Right cardiac atrium (tissue), 5 donors: ENCODE data around the gene RABGAP1L. TPM values are rescaled to one million over a fixed set of nuclear protein-coding genes. Genes with fewer than 3 reads are reported as not detected.
"Not testable (repeated sequence)": the region's sequence is repeated elsewhere in the genome, so short reads cannot be mapped to it uniquely, and the experiment has no call there.

Experiments
- ATAC-seq, 2 donors: fragments of 200-7000 bp; cut with Tn5 transposase; one replicate each; pipeline versions ENCODE4 v1.8.0 to v1.9.1; 2020; ENCODE audit warnings: moderate library complexity in 2 of 2, mild to moderate bottlenecking in 1 of 2
- DNase-seq, 3 donors: peaks; one replicate each; pipeline ENCODE4 v3.0.0-alpha.2; 2020
- H3K27ac ChIP-seq: one replicate; pipeline ENCODE4 v1.5.1; 2013; ENCODE audit warnings: mild to moderate bottlenecking, low read length, control low read depth, moderate library complexity
- H3K27me3 ChIP-seq: one replicate; pipeline ENCODE4 v1.6.1; 2013; ENCODE audit not compliant: control insufficient read depth, insufficient read depth
- H3K4me1 ChIP-seq: one replicate; pipeline ENCODE4 v1.6.1; 2013; ENCODE audit warnings: low read length; ENCODE audit not compliant: control insufficient read depth, insufficient read depth
- H3K4me3 ChIP-seq: one replicate; pipeline ENCODE4 v1.5.1; 2013; ENCODE audit warnings: low read length, control low read depth
- H3K9me3 ChIP-seq: one replicate; pipeline ENCODE4 v1.6.1; 2013; ENCODE audit warnings: low read length; ENCODE audit not compliant: control insufficient read depth
- WGBS: extraction: QIAGEN DNeasy Blood & Tissue Kit; methylation state at CpG from one replicate; pipeline ENCODE4 v1.1.7; 2013; 5-methylcytosine and 5-hydroxymethylcytosine counted together
- intact Hi-C, 4 donors: fragments of 100-400 bp; cut with DNase I; formaldehyde crosslinking; loops; one replicate each; pipeline versions ENCODE4 v1.11.0 to v1.14.0; 2022 to 2023
- polyA plus RNA-seq: library from polyadenylated mRNA; stranded (reverse); fragments of 200-250 nt; gene quantifications from one replicate; pipeline ENCODE4 v1.2.3, GENCODE V29; 2013
- total RNA-seq, 4 donors: library from RNA; stranded (reverse); fragmentation: NEBNext Ultra II Directional; extraction: Animal tissue kit (Norgen Biotek cat#: 25700); gene quantifications; one replicate each; pipeline ENCODE4 v1.2.1, GENCODE V29; 2021
- donor health status: healthy with polysubstance abuse.
- donor health status: DM: no; HTN: yes; CAD: no.
- donor health status: DM: no; HTN: no; CAD: no.
- donor health status: DM: no; HTN: yes; CAD: no; lungs with severe emphysema.
- donor health status: DM: yes; HTN: yes; CAD: no.

RABGAP1L gene
- total and polyA plus RNA-seq, 5 donors = 174 to 367 (median 186) TPM

- no peak for DNase-seq
- no peaks in the 10 kb centered on the region for H3K27me3 ChIP-seq
- ATAC-seq = no peak
- 94% methylated on average over 1 of the region's 1 CpG for WGBS
- H3K9me3 ChIP-seq = no peaks in the 10 kb centered on the region
- H3K4me1 ChIP-seq = peaks cover 3% of the 10 kb centered on the region
- H3K4me3 ChIP-seq = no peak overlapping the region
- H3K27ac ChIP-seq = no peak overlapping the region
- intact Hi-C loops = no loop called here
Measured at GRCh38 chr1:174794861-174795260, 635.5 kb downstream of the RABGAP1L start.

DNA sequence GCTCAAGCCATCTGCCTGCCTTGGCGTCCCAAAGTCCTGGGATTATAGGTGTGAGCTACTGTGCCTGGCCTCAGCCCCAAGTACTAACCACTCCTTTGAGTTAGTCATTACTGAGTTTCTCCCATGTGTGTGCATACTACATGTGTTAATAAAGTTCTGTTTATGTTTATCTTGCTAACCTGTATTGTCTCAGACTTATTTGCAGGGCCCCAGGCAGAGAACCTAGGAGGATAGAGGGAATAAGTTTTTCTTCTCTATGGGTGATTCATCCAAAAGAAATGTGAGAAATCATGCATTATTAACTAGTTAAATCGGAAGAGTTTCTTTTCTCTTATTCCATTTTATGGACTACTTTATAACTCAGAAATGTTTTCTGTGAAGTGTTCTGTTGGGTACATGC, 636.5 kb downstream of the RABGAP1L start:
- Histone ChIP-seq H3K4me3 (no peak overlapping the region), H3K9me3 (no peaks in the 10 kb centered on the region), H3K4me1 (peaks cover 3% of the 10 kb centered on the region), H3K27me3 (no peaks in the 10 kb centered on the region), H3K27ac (no peak overlapping the region)
- DNase-seq (no peak), ATAC-seq (no peak)
- intact Hi-C loops = no loop called here
- WGBS = 92% methylated on average over 2 of the region's 2 CpGs

GRCh38 chr1:174797398-174797797, 638.1 kb downstream of the RABGAP1L start:
- no peak overlapping the region for H3K27ac ChIP-seq
- no peaks in the 10 kb centered on the region for H3K27me3 ChIP-seq
- peak in 1 of 2 donors; percentile 16 for ATAC-seq
- H3K4me1 ChIP-seq = peaks cover 3% of the 10 kb centered on the region
- H3K9me3 ChIP-seq = no peaks in the 10 kb centered on the region
- whole genome bisulfite sequencing = 100% methylated on average over 2 of the region's 2 CpGs
- DNase-seq = no peak
- intact Hi-C loops = no loop called here
- no peak overlapping the region for H3K4me3 ChIP-seq

- no peaks in the 10 kb centered on the region for H3K27me3 ChIP-seq
- DNase-seq (no peak), ATAC-seq (no peak)
- intact Hi-C loops = no loop called here
- no peaks in the 10 kb centered on the region for H3K9me3 ChIP-seq
- peaks cover 3% of the 10 kb centered on the region for H3K4me1 ChIP-seq
- H3K4me3 ChIP-seq = peak overlapping the region; percentile 74
- 23% methylated on average over 3 of the region's 3 CpGs for WGBS
- no peak overlapping the region for H3K27ac ChIP-seq
Measured at GRCh38 chr1:174799136-174799479, 639.8 kb downstream of the RABGAP1L start.

GRCh38 chr1:174800216-174800851, 641.0 kb downstream of the RABGAP1L start:
- DNase-seq (peak in 1 of 3 donors; percentile 28), ATAC-seq (peak; percentile 15 to 64)
- no peaks in the 10 kb centered on the region for H3K27me3 ChIP-seq
- H3K4me1 ChIP-seq = peaks cover 3% of the 10 kb centered on the region
- H3K9me3 ChIP-seq = no peaks in the 10 kb centered on the region
- 17% methylated on average over 10 of the region's 10 CpGs for WGBS
- peak overlapping the region; percentile 74 for H3K4me3 ChIP-seq
- intact Hi-C loops = no loop called here
- no peak overlapping the region for H3K27ac ChIP-seq

- 17% methylated on average over 1 of the region's 1 CpG for WGBS
- ATAC-seq = no peak
- Histone ChIP-seq H3K27ac (no peak overlapping the region), H3K4me1 (peaks cover 3% of the 10 kb centered on the region), H3K9me3 (no peaks in the 10 kb centered on the region), H3K4me3 (no peak overlapping the region), H3K27me3 (no peaks in the 10 kb centered on the region)
- DNase-seq = no peak
- intact Hi-C loops = no loop called here
Measured at GRCh38 chr1:174800876-174801275, 641.6 kb downstream of the RABGAP1L start.

- no peak overlapping the region for H3K4me3 ChIP-seq
- no peak overlapping the region for H3K27ac ChIP-seq
- DNase-seq = no peak
- H3K27me3 ChIP-seq = no peaks in the 10 kb centered on the region
- intact Hi-C loops = no loop called here
- no peaks in the 10 kb centered on the region for H3K9me3 ChIP-seq
- H3K4me1 ChIP-seq = no peaks in the 10 kb centered on the region
- ATAC-seq = no peak
- WGBS = 35% methylated on average over 2 of the region's 2 CpGs
Measured at GRCh38 chr1:174809755-174810280, 650.5 kb downstream of the RABGAP1L start.

- no peak overlapping the region for H3K27ac ChIP-seq
- intact Hi-C loops = no loop called here
- no peaks in the 10 kb centered on the region for H3K9me3 ChIP-seq
- H3K4me3 ChIP-seq = no peak overlapping the region
- no peaks in the 10 kb centered on the region for H3K27me3 ChIP-seq
- DNase-seq (no peak), ATAC-seq (peak; percentile 29 to 89)
- peaks cover 3% of the 10 kb centered on the region for H3K4me1 ChIP-seq
Measured at GRCh38 chr1:174812016-174812415, 652.7 kb downstream of the RABGAP1L start.

GRCh38 chr1:174812656-174813055, 653.3 kb downstream of the RABGAP1L start:
- H3K27me3 ChIP-seq = no peaks in the 10 kb centered on the region
- DNase-seq (no peak), ATAC-seq (peak in 1 of 2 donors; percentile 50)
- intact Hi-C loops = no loop called here
- H3K27ac ChIP-seq = no peak overlapping the region
- no peak overlapping the region for H3K4me3 ChIP-seq
- no peaks in the 10 kb centered on the region for H3K9me3 ChIP-seq
- H3K4me1 ChIP-seq = peaks cover 5% of the 10 kb centered on the region

DNA sequence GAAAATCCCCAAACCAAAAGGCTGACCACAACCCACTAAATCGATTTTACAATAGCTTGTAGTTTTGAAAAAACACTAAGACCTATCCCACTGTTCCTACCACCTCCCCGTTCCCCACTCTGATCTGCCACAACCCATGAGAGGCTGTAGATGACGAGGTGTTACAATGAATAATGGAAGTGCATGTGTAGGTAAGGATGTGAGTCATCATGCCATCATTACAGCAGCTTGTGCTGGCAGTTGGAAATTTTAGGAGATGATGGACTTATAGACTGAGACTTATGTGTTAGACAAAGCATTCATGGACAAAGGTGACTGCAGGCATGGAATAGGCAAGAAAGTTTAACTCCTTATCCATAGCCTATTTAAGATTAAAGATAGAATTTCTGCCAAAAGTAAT, 655.7 kb downstream of the RABGAP1L start:
- Histone ChIP-seq H3K4me1 (peaks cover 5% of the 10 kb centered on the region), H3K4me3 (no peak overlapping the region), H3K9me3 (no peaks in the 10 kb centered on the region), H3K27ac (no peak overlapping the region), H3K27me3 (no peaks in the 10 kb centered on the region)
- intact Hi-C loops = no loop called here
- no peak for ATAC-seq
- 89% methylated on average over 3 of the region's 3 CpGs for WGBS
- DNase-seq = no peak

DNA sequence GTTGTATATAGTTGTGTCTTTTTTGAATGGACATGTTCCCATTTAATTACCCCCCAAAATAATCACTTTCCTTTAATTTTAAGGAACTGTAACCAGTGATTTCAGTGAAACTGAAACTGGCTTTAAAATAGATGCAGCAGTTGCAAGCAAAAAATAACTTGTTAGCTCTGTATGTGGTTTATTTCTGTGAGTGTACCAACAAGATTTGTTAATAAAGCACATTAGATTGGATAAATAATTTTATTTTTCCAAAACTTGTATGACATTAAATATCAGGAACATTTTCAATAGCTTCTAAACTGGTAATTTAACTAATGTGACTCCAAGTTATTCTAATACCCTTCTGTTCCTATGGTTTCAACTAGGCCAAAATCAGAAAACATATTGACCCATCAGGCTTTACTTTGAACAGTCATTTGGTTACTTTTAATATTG, 656.2 kb downstream of the RABGAP1L start:
- no peaks in the 10 kb centered on the region for H3K27me3 ChIP-seq
- H3K4me3 ChIP-seq = no peak overlapping the region
- no peak overlapping the region for H3K27ac ChIP-seq
- no peaks in the 10 kb centered on the region for H3K9me3 ChIP-seq
- intact Hi-C loops = no loop called here
- ATAC-seq (no peak), DNase-seq (no peak)
- peaks cover 5% of the 10 kb centered on the region for H3K4me1 ChIP-seq

DNA sequence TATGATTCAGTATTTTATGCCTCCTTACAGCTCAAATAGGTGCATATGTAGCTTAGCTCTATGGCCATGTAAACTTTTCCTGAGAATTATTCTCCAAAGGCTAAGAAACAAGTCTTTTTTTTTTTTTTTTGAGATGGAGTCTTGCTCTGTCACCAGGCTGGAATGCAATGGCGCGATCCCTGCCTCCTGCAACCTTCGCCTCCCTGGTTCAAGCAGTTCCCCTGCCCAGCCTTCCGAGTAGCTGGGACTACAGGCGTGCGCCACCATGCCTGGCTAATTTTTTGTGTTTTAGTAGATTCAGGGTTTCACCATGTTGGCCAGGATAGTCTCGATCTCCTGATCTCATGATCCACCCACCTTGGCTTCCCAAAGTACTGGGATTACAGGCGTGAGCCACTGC, 657.3 kb downstream of the RABGAP1L start:
- H3K4me1 ChIP-seq, H3K9me3 ChIP-seq, H3K27me3 ChIP-seq, DNase-seq, ATAC-seq, H3K27ac ChIP-seq, intact Hi-C loops, H3K4me3 ChIP-seq: not testable (repeated sequence)
- WGBS = 97% methylated on average over 8 of the region's 8 CpGs
